Ascending aorta (tissue), 2 donors: ENCODE results near the gene AOAH. TPM values are rescaled to one million over a fixed set of nuclear protein-coding genes. Genes with fewer than 3 reads are reported as not detected.

Source experiments
- DNase-seq, 2 donors: peaks; one replicate each; pipeline ENCODE4 v3.0.0-alpha.2; 2019; ENCODE audit warnings: low spot score in 2 of 2
- H3K27ac ChIP-seq, 2 donors: fragments of 200-600 bp; sonication (generic); one replicate each; pipeline ENCODE4 v1.5.1; 2016 to 2017; ENCODE audit warnings: mild to moderate bottlenecking in 1 of 2
- H3K27me3 ChIP-seq: fragments of 200-600 bp; sonication (generic); one replicate; pipeline ENCODE4 v1.5.1; 2017
- H3K36me3 ChIP-seq, 2 donors: fragments of 200-600 bp; sonication (generic); one replicate each; pipeline ENCODE4 v1.5.1; 2016
- H3K4me1 ChIP-seq, 2 donors: fragments of 200-600 bp; sonication (generic); one replicate each; pipeline ENCODE4 v1.5.1; 2016 to 2017; ENCODE audit warnings: mild to moderate bottlenecking in 1 of 2
- H3K4me3 ChIP-seq, 2 donors: fragments of 200-600 bp; sonication (generic); one replicate each; pipeline ENCODE4 v1.5.1; 2016 to 2017; ENCODE audit warnings: mild to moderate bottlenecking in 1 of 2
- H3K9me3 ChIP-seq, 2 donors: fragments of 200-600 bp; sonication (generic); one replicate each; pipeline ENCODE4 v1.5.1; 2016
- CTCF ChIP-seq, 3 experiments: fragments of 200-600 bp in 2 of 3; fragments of 450-650 bp in 1 of 3; sonication (generic) in 2 of 3; IDR thresholded peaks; one replicate each; pipeline ENCODE4 v1.5.1; 2016 to 2019; ENCODE audit warnings: antibody characterized with exemption in 3 of 3, mild to moderate bottlenecking in 1 of 3, moderate library complexity in 1 of 3
- intact Hi-C: fragments of 100-400 bp; cut with DNase I; formaldehyde crosslinking; loops from one replicate; pipeline ENCODE4 v1.15.1; 2023
- total RNA-seq: library from RNA; depleted of rRNA; stranded (reverse); fragments of >200 nt; gene quantifications from one replicate; pipeline ENCODE4 v1.1.0, GENCODE V29; 2016

The AOAH gene
- total RNA-seq, 1 donor from 2014 or later, result 0.75 TPM

- intact Hi-C loops, result no loop called here
- no peak for DNase-seq
- no peak for TF ChIP-seq CTCF (IDR thresholded peaks at IDR 0.05)
- H3K9me3 ChIP-seq, result no peaks in the 10 kb centered on the region
- no peaks in the 10 kb centered on the region for H3K36me3 ChIP-seq
- H3K27me3 ChIP-seq, result no peaks in the 10 kb centered on the region
- no peak overlapping the region for H3K4me3 ChIP-seq
- no peaks in the 10 kb centered on the region for H3K4me1 ChIP-seq
- H3K27ac ChIP-seq, result no peak overlapping the region
Observed at GRCh38 chr7:36730046-36730445, 5.8 kb upstream of the AOAH start.

GRCh38 chr7:36728143-36728542 is 3.8 kb upstream of the AOAH start:
- H3K27ac ChIP-seq, result no peak overlapping the region
- H3K36me3 ChIP-seq, result no peaks in the 10 kb centered on the region
- no peaks in the 10 kb centered on the region for H3K9me3 ChIP-seq
- no peak for TF ChIP-seq CTCF (IDR thresholded peaks at IDR 0.05)
- intact Hi-C loops, result no loop called here
- no peaks in the 10 kb centered on the region for H3K27me3 ChIP-seq
- no peaks in the 10 kb centered on the region for H3K4me1 ChIP-seq
- DNase-seq, result no peak
- H3K4me3 ChIP-seq, result no peak overlapping the region

GRCh38 chr7:36726806-36727503 is 2.7 kb upstream of the AOAH start:
- no peak for DNase-seq
- Histone ChIP-seq H3K4me1 (no peaks in the 10 kb centered on the region), H3K27ac (no peak overlapping the region), H3K9me3 (no peaks in the 10 kb centered on the region), H3K36me3 (no peaks in the 10 kb centered on the region), H3K4me3 (no peak overlapping the region), H3K27me3 (no peaks in the 10 kb centered on the region)
- TF ChIP-seq CTCF (IDR thresholded peaks at IDR 0.05), result no peak
- intact Hi-C loops, result no loop called here

- H3K27ac ChIP-seq, result no peak overlapping the region
- H3K9me3 ChIP-seq, result no peaks in the 10 kb centered on the region
- TF ChIP-seq CTCF (IDR thresholded peaks at IDR 0.05), result no peak
- H3K4me3 ChIP-seq, result no peak overlapping the region
- H3K27me3 ChIP-seq, result no peaks in the 10 kb centered on the region
- intact Hi-C loops, result no loop called here
- H3K4me1 ChIP-seq, result no peaks in the 10 kb centered on the region
- no peaks in the 10 kb centered on the region for H3K36me3 ChIP-seq
- DNase-seq, result no peak
Observed at GRCh38 chr7:36726311-36726710, 2.0 kb upstream of the AOAH start.

- Histone ChIP-seq H3K9me3 (no peaks in the 10 kb centered on the region), H3K27ac (no peak overlapping the region), H3K36me3 (no peaks in the 10 kb centered on the region), H3K27me3 (no peaks in the 10 kb centered on the region), H3K4me3 (no peak overlapping the region), H3K4me1 (no peaks in the 10 kb centered on the region)
- intact Hi-C loops, result no loop called here
- DNase-seq, result no peak
- no peak for TF ChIP-seq CTCF (IDR thresholded peaks at IDR 0.05)
Observed at GRCh38 chr7:36724996-36725395, 702 bp upstream of the AOAH start.

- Histone ChIP-seq H3K4me1 (no peaks in the 10 kb centered on the region), H3K9me3 (no peaks in the 10 kb centered on the region), H3K27ac (no peak overlapping the region), H3K36me3 (no peaks in the 10 kb centered on the region), H3K27me3 (no peaks in the 10 kb centered on the region), H3K4me3 (peak overlapping the region in 1 of 2 donors; percentile 6)
- intact Hi-C loops, result no loop called here
- TF ChIP-seq CTCF (IDR thresholded peaks at IDR 0.05), result no peak
- no peak for DNase-seq
Observed at GRCh38 chr7:36723291-36723690, 1.0 kb downstream of the AOAH start.
